HepG2 (cell line): Measurements from ENCODE around the gene ARHGEF40. TPM values are rescaled to one million over a fixed set of nuclear protein-coding genes. Genes with fewer than 3 reads are reported as not detected.

Experiments used
- AHR ChIP-seq: IDR thresholded peaks from 2 replicates; pipeline ENCODE4 v1.6.1; 2018; ENCODE audit warnings: missing genetic modification reagents, missing compliant biosample characterization
- ERF ChIP-seq: IDR thresholded peaks from 2 replicates; pipeline ENCODE4 v1.6.1; 2018; ENCODE audit warnings: missing biosample characterization, missing genetic modification reagents
- FOSL1 ChIP-seq: sonication (generic); formaldehyde crosslinking; IDR thresholded peaks from 2 replicates; pipeline ENCODE4 v1.9.0; 2021; ENCODE audit warnings: missing genetic modification reagents, borderline replicate concordance
- GABPA ChIP-seq, 2 experiments: IDR thresholded peaks; 2 replicates each; pipeline ENCODE4 v1.6.1; 2011 to 2016; ENCODE audit warnings: low read depth in 2 of 2, low read length in 1 of 2, missing biosample characterization in 1 of 2, missing genetic modification characterization in 1 of 2
- HIVEP1 ChIP-seq: sonication (generic); formaldehyde crosslinking; IDR thresholded peaks from 2 replicates; pipeline ENCODE4 v1.4.0; 2020; ENCODE audit warnings: mild to moderate bottlenecking, missing genetic modification reagents
- HOXA5 ChIP-seq: sonication (generic); formaldehyde crosslinking; IDR thresholded peaks from 2 replicates; pipeline ENCODE4 v1.4.0; 2020; ENCODE audit warnings: missing genetic modification reagents
- KDM5B ChIP-seq: sonication (generic); formaldehyde crosslinking; IDR thresholded peaks from 2 replicates; pipeline ENCODE4 v1.4.0; 2020; ENCODE audit warnings: missing genetic modification reagents, mild to moderate bottlenecking, borderline replicate concordance
- SOX13 ChIP-seq, 3 experiments: fragments of 450-650 bp in 1 of 3; sonication (generic) in 1 of 3; formaldehyde crosslinking in 1 of 3; IDR thresholded peaks in 2 of 3; conservative IDR thresholded peaks in 1 of 3; 2 replicates each; pipeline versions ENCODE4 v1.5.0 to v1.6.1; 2016 to 2020; ENCODE audit warnings: antibody characterized with exemption in 1 of 3, mild to moderate bottlenecking in 1 of 3, missing compliant biosample characterization in 1 of 3, missing genetic modification reagents in 1 of 3, moderate library complexity in 1 of 3
- SRF ChIP-seq: IDR thresholded peaks from 2 replicates; pipeline ENCODE4 v1.6.1; 2011; ENCODE audit warnings: mild to moderate bottlenecking, low read depth, low read length, moderate library complexity
- TBX3 ChIP-seq: fragments of 450-650 bp; IDR thresholded peaks from 2 replicates; pipeline ENCODE4 v1.6.1; 2017; ENCODE audit warnings: antibody characterized with exemption, mild to moderate bottlenecking, inconsistent platforms, borderline replicate concordance
- ZNF292 ChIP-seq: sonication (generic); formaldehyde crosslinking; IDR thresholded peaks from 2 replicates; pipeline ENCODE4 v1.8.1; 2022; ENCODE audit warnings: mild to moderate bottlenecking, low read depth, missing genetic modification reagents, borderline replicate concordance
- ZNF335 ChIP-seq: sonication (generic); formaldehyde crosslinking; IDR thresholded peaks from 2 replicates; pipeline ENCODE4 v1.4.0; 2020; ENCODE audit warnings: missing genetic modification reagents
- ZNF432 ChIP-seq: sonication (generic); formaldehyde crosslinking; IDR thresholded peaks from 2 replicates; pipeline ENCODE4 v1.5.0; 2020; ENCODE audit warnings: missing genetic modification reagents, mild to moderate bottlenecking, borderline replicate concordance
- ZNF546 ChIP-seq: sonication (generic); formaldehyde crosslinking; conservative IDR thresholded peaks from 2 replicates; pipeline ENCODE4 v1.8.1; 2023; ENCODE audit warnings: mild to moderate bottlenecking, missing genetic modification reagents
- ZNF563 ChIP-seq: sonication (generic); formaldehyde crosslinking; IDR thresholded peaks from 2 replicates; pipeline ENCODE4 v1.8.0; 2022; ENCODE audit warnings: mild to moderate bottlenecking, moderate library complexity, missing genetic modification reagents
- ZNF816 ChIP-seq: sonication (generic); formaldehyde crosslinking; IDR thresholded peaks from 2 replicates; pipeline ENCODE4 v1.8.0; 2022; ENCODE audit warnings: missing genetic modification reagents, mild to moderate bottlenecking, borderline replicate concordance
- ZNF891 ChIP-seq: sonication (generic); formaldehyde crosslinking; IDR thresholded peaks from 2 replicates; pipeline ENCODE4 v1.5.0; 2020; ENCODE audit warnings: mild to moderate bottlenecking, missing genetic modification reagents
- polyA plus RNA-seq, 8 experiments: library from polyadenylated mRNA; depleted of rRNA in 3 of 8; stranded (reverse) in 7 of 8; unstranded in 1 of 8; fragments of >200 nt; fragmentation: Illumina TruSeq in 4 of 8; extraction: Trizol in 4 of 8; gene quantifications; 2 replicates each; pipeline versions ENCODE4 v1.2.1 to v1.2.3, GENCODE V29; 2011 to 2016; ENCODE audit warnings: low read depth in 4 of 8, missing spikeins in 1 of 8, mixed read lengths in 1 of 8; ENCODE audit not compliant: insufficient read depth in 1 of 8
- total RNA-seq, 5 experiments: library from RNA; depleted of rRNA; stranded (reverse); fragments of >200 nt; fragmentation: Illumina TruSeq; extraction: Trizol; gene quantifications; 2 replicates each; pipeline ENCODE4 v1.2.3, GENCODE V29; 2016; ENCODE audit warnings: low read depth in 1 of 5
- TF ChIP-seq, protein P1 (sequence below): sonication (generic); formaldehyde crosslinking; IDR thresholded peaks from 2 replicates; pipeline ENCODE4 v1.4.0; 2020; ENCODE audit warnings: mild to moderate bottlenecking, missing genetic modification reagents
- TF ChIP-seq, protein P2 (sequence below): sonication (generic); formaldehyde crosslinking; IDR thresholded peaks from 2 replicates; pipeline ENCODE4 v1.4.0; 2020; ENCODE audit warnings: missing genetic modification reagents
- TF ChIP-seq, protein P3 (sequence below): sonication (generic); formaldehyde crosslinking; IDR thresholded peaks from 2 replicates; pipeline ENCODE4 v1.8.1; 2023; ENCODE audit warnings: mild to moderate bottlenecking, missing genetic modification reagents, borderline replicate concordance
- TF ChIP-seq, protein P4 (sequence below): sonication (generic); formaldehyde crosslinking; IDR thresholded peaks from 2 replicates; pipeline ENCODE4 v1.5.0; 2020; ENCODE audit warnings: mild to moderate bottlenecking, missing genetic modification reagents
- TF ChIP-seq, protein P5 (sequence below): sonication (generic); formaldehyde crosslinking; IDR thresholded peaks from 2 replicates; pipeline ENCODE4 v1.8.1; 2023; ENCODE audit warnings: mild to moderate bottlenecking, missing genetic modification reagents

ARHGEF40 gene
- total and polyA plus RNA-seq, 2 of the 13 experiments (the other 11 are each of a cell fraction or from before 2014, with no cell fraction given): 28.1 to 78.1 TPM

DNA sequence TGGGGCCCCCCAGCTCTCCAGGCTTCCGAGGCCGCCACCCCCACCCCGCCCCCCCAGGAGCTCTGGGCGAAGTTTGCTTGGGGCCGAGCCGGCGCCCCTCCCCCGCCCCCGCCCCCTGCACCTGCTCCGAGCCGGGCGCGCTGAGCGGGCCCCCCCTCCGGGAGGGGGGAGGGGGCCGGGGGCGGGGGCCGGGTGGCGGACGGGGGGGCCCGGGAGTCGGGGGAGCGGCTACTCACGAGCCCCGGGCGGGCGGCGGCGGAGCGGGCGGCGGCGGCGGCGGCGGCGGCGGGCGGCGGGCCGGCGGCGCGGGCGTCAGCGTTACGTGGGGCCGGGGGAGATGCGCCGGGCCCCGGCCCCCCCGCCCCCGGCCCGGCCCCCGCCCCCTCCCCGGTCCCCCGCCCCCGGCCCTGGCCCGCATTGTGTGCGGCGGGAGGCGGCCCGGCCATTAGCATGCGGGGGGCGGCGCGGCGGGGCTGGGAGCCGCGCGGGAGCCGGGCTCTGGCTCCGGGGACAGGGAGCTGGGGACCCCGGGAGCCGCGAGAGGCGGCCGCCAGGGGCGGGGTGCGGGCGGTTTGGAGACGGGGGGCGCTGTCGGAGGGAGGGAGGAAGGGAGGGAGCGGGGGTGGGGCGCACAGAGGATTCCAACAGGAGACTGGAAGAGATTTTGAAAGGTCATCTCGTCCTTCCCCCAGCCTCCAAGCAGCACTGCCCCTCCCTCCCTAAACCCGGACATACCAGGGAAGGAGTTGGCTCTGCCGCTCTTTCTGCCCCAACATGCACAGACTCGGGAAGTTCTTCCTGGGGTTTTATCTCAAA lies 28.2 kb downstream of the ARHGEF40 start, which contains the start of gene ZNF219 (continued):
- TF ChIP-seq FOSL1 (CRISPR knock-in tag) (no peak), ZNF563 (CRISPR knock-in tag) (no peak), TBX3 (no peak), ZNF335 (CRISPR knock-in tag) (no peak), ZNF816 (no peak), KDM5B (no peak), ZNF432 (no peak), ZNF891 (CRISPR knock-in tag) (no peak), HOXA5 (no peak), GABPA (IDR thresholded peaks at IDR 0.05; ENCODE audit: low read depth, low read length) (no peak), GABPA (CRISPR knock-in tag; IDR thresholded peaks at IDR 0.05; ENCODE audit: low read depth) (no peak), ZNF292 (no peak), SOX13 (IDR thresholded peaks at IDR 0.05) (no peak), SOX13 (CRISPR knock-in tag; conservative IDR thresholded peaks at IDR 0.05 in 1 of 2, IDR thresholded peaks at IDR 0.05 in 1 of 2) (no peak; a peak in 1 of 4 replicates), HIVEP1 (no peak), AHR (CRISPR knock-in tag) (no peak), ZNF546 (CRISPR knock-in tag) (no peak), ERF (CRISPR knock-in tag) (no peak), SRF (no peak)
- TF ChIP-seq, protein P1, sequence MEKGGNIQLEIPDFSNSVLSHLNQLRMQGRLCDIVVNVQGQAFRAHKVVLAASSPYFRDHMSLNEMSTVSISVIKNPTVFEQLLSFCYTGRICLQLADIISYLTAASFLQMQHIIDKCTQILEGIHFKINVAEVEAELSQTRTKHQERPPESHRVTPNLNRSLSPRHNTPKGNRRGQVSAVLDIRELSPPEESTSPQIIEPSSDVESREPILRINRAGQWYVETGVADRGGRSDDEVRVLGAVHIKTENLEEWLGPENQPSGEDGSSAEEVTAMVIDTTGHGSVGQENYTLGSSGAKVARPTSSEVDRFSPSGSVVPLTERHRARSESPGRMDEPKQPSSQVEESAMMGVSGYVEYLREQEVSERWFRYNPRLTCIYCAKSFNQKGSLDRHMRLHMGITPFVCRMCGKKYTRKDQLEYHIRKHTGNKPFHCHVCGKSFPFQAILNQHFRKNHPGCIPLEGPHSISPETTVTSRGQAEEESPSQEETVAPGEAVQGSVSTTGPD (CRISPR knock-in tag): no peak
- TF ChIP-seq, protein P2, sequence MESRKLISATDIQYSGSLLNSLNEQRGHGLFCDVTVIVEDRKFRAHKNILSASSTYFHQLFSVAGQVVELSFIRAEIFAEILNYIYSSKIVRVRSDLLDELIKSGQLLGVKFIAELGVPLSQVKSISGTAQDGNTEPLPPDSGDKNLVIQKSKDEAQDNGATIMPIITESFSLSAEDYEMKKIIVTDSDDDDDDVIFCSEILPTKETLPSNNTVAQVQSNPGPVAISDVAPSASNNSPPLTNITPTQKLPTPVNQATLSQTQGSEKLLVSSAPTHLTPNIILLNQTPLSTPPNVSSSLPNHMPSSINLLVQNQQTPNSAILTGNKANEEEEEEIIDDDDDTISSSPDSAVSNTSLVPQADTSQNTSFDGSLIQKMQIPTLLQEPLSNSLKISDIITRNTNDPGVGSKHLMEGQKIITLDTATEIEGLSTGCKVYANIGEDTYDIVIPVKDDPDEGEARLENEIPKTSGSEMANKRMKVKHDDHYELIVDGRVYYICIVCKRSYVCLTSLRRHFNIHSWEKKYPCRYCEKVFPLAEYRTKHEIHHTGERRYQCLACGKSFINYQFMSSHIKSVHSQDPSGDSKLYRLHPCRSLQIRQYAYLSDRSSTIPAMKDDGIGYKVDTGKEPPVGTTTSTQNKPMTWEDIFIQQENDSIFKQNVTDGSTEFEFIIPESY (CRISPR knock-in tag): no peak
- TF ChIP-seq, protein P3, sequence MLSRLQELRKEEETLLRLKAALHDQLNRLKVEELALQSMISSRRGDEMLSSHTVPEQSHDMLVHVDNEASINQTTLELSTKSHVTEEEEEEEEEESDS (CRISPR knock-in tag): no peak
- TF ChIP-seq, protein P4, sequence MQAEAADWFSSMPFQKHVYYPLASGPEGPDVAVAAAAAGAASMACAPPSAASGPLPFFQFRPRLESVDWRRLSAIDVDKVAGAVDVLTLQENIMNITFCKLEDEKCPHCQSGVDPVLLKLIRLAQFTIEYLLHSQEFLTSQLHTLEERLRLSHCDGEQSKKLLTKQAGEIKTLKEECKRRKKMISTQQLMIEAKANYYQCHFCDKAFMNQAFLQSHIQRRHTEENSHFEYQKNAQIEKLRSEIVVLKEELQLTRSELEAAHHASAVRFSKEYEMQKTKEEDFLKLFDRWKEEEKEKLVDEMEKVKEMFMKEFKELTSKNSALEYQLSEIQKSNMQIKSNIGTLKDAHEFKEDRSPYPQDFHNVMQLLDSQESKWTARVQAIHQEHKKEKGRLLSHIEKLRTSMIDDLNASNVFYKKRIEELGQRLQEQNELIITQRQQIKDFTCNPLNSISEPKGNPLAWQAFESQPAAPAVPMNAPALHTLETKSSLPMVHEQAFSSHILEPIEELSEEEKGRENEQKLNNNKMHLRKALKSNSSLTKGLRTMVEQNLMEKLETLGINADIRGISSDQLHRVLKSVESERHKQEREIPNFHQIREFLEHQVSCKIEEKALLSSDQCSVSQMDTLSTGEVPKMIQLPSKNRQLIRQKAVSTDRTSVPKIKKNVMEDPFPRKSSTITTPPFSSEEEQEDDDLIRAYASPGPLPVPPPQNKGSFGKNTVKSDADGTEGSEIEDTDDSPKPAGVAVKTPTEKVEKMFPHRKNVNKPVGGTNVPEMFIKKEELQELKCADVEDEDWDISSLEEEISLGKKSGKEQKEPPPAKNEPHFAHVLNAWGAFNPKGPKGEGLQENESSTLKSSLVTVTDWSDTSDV: no peak
- TF ChIP-seq, protein P5, sequence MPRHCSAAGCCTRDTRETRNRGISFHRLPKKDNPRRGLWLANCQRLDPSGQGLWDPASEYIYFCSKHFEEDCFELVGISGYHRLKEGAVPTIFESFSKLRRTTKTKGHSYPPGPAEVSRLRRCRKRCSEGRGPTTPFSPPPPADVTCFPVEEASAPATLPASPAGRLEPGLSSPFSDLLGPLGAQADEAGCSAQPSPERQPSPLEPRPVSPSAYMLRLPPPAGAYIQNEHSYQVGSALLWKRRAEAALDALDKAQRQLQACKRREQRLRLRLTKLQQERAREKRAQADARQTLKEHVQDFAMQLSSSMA (CRISPR knock-in tag): no peak
